Ovary (tissue), 3 donors: ENCODE results near the gene ZMIZ1.

Source experiments
- EP300 ChIP-seq: sonication (generic); formaldehyde crosslinking; IDR thresholded peaks from one replicate; pipeline ENCODE4 v1.6.1; 2017; ENCODE audit warnings: antibody characterized with exemption
- POLR2A ChIP-seq: fragments of 450-650 bp; IDR thresholded peaks from one replicate; pipeline ENCODE4 v1.6.1; 2017; ENCODE audit warnings: antibody characterized with exemption, mild to moderate bottlenecking, moderate library complexity
- TF ChIP-seq, protein P1 (sequence below), 3 donors: fragments of 450-650 bp in 2 of 3; fragments of 200-600 bp in 1 of 3; IDR thresholded peaks; one replicate each; pipeline versions ENCODE4 v1.5.1 to v1.8.0; 2016 to 2022; ENCODE audit warnings: antibody characterized with exemption in 3 of 3, mild to moderate bottlenecking in 1 of 3
- donor health status: DM: no; HTN: no; CAD: no.

DNA sequence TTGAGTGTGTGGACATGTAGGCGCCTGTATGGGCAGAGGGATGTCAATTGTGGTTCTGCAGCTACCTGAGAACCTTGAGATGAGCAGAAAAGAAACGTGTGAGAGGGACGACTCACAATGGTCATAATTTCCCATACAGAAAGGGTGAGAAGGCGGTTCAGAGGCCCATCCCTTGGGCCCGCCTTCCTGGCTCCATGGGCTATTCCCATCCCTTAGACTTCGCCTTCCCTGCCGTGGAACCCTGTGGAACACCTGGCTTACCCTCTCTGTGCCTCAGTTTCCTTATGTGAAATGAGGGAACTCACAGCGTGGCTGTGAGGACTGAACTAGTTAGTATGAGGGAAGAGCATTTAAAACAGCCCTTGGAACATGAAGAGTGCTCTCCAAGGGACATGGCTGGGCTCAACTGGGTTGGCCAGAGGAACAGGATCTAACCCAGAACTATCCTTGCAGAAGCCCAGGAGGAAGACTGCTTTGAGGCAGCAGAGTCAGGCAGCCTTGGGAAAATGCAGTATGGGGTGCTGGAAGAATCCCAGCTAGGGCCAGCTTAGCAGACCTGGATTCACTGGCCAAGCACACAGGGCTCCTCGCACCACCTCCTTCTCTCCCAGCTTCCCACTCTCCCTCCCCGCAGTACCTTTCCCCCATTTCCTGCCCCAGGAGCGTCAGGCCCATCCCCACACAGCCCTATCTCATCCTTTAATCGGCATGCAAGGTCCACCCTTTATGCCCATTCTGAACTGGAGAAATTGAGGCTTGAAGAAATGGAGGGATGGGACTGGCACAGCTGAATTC, 11.1 kb upstream of the ZMIZ1 start:
- TF ChIP-seq, protein P1, sequence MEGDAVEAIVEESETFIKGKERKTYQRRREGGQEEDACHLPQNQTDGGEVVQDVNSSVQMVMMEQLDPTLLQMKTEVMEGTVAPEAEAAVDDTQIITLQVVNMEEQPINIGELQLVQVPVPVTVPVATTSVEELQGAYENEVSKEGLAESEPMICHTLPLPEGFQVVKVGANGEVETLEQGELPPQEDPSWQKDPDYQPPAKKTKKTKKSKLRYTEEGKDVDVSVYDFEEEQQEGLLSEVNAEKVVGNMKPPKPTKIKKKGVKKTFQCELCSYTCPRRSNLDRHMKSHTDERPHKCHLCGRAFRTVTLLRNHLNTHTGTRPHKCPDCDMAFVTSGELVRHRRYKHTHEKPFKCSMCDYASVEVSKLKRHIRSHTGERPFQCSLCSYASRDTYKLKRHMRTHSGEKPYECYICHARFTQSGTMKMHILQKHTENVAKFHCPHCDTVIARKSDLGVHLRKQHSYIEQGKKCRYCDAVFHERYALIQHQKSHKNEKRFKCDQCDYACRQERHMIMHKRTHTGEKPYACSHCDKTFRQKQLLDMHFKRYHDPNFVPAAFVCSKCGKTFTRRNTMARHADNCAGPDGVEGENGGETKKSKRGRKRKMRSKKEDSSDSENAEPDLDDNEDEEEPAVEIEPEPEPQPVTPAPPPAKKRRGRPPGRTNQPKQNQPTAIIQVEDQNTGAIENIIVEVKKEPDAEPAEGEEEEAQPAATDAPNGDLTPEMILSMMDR (IDR thresholded peaks at IDR 0.05): no peak
- TF ChIP-seq POLR2A (no peak), EP300 (no peak)
